Activated CD8-positive, alpha-beta T cell treated with anti-CD3 and anti-CD28 coated beads for 36 hours (primary cell): ENCODE measurements around the gene RNPEP. TPM values are rescaled to one million over a fixed set of nuclear protein-coding genes. Genes with fewer than 3 reads are reported as not detected.
"Not testable (repeated sequence)": the region's sequence is repeated elsewhere in the genome, so short reads cannot be mapped to it uniquely, and the experiment has no call there.

Source experiments
- ATAC-seq: fragments of 200-7000 bp; cut with Tn5 transposase; one replicate; pipeline ENCODE4 v1.10.0; 2021; ENCODE audit warnings: mild to moderate bottlenecking, moderate library complexity
- CTCF ChIA-PET: fragments of 350-600 bp; sonication (Branson Sonifier 250); formaldehyde crosslinking; loops from one replicate; lab custom pipeline; 2021; ENCODE audit warnings: antibody characterized with exemption; lab: Charles Lee
- POLR2A ChIA-PET: fragments of 350-600 bp; sonication (Branson Sonifier 250); formaldehyde crosslinking; loops from one replicate; lab custom pipeline; 2021; ENCODE audit warnings: antibody characterized with exemption; lab: Charles Lee
- DNase-seq: peaks from one replicate; pipeline ENCODE4 v3.0.0-alpha.2; 2020
- H3K27ac Mint-ChIP-seq: one replicate; pipeline ENCODE4 v1.8.0; 2021; ENCODE audit warnings: mild to moderate bottlenecking, mixed read lengths
- H3K27me3 Mint-ChIP-seq: one replicate; pipeline ENCODE4 v1.8.0; 2021; ENCODE audit warnings: mixed read lengths
- H3K36me3 Mint-ChIP-seq: one replicate; pipeline ENCODE4 v1.8.0; 2021; ENCODE audit warnings: low read depth, mixed read lengths
- H3K4me1 Mint-ChIP-seq: one replicate; pipeline ENCODE4 v1.8.0; 2021; ENCODE audit warnings: low read depth, mixed read lengths
- H3K4me3 Mint-ChIP-seq: one replicate; pipeline ENCODE4 v1.8.0; 2021; ENCODE audit warnings: mild to moderate bottlenecking, moderate library complexity, mixed read lengths
- H3K9me3 Mint-ChIP-seq: one replicate; pipeline ENCODE4 v1.8.0; 2021; ENCODE audit warnings: mixed read lengths
- CTCF ChIP-seq: fragments of 200-600 bp; IDR thresholded peaks from one replicate; pipeline ENCODE4 v1.8.0; 2022; ENCODE audit warnings: antibody characterized with exemption, mild to moderate bottlenecking
- intact Hi-C: fragments of 100-400 bp; cut with micrococcal nuclease; formaldehyde crosslinking; loops from one replicate; pipeline ENCODE4 v1.10.0; 2022
- microRNA-seq: library from miRNA; unstranded; fragments of <30 nt; microRNA quantifications from one replicate; pipeline ENCODE4 v1.2.0, GENCODE V29; 2022; ENCODE audit warnings: borderline microRNAs expressed, borderline replicate concordance
- total RNA-seq, 2 experiments: library from RNA; stranded (reverse); gene quantifications; one replicate each; pipeline ENCODE4 v1.2.3, GENCODE V29; 2021

The RNPEP gene
- total RNA-seq, 2 experiments from 2014 or later, result 37.8 to 39.5 TPM

DNA sequence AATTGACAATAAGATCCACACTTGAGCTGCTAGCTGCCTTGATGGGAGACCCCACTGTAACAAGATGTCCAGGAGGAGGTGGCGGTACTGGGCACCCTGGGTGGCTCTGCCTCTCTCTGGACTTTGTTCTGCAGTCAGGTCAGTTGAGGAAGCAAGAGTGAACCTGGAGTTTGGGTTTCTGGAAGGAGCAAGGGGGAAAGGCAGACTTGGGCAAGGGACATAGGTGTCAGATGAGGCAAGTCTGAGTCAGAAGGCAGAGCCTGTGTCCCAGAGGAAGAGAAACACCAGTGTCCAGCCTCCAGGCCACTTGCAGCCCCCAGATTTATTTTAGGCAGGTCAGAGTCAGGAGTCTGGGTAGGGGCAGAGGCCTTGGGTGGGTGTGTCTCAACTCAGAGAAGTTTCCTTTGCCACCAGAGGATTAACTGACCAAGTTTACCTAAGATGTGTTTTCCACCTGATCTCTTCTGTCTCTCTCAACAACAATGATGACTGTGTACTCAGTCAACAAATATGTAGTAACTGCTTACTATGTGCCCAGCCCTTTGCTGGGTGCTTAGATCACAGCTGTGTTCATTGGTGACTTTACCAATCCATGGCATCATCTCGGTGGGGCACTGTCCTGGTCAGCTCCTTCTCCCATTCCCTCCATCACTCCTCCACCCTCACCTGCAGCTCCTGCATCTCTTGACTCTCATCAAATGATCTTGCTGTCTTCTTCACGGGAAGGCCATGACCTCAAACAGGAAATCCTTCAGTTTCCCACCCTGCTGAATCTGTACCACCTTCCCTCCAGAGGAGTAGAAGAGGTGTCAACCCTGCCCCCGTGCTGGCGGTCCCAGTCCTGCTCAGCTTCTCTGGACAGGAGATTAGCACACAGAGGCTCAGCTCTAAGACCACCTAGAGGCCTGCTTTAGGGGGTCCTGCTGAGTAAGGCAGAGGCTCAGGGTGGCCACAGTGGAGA, 64.6 kb downstream of the RNPEP start:
- ChIA-PET POLR2A (no interaction called here), CTCF (interaction anchor here (1.3 kb wide), 1 partner anchor 47 kb away, joined by 3 read pairs; no protein-coding TSS in a partner anchor)
- ATAC-seq (no peak), DNase-seq (no peak)
- Mint-ChIP-seq H3K4me3 (no peak overlapping the region), H3K36me3 (no peaks in the 10 kb centered on the region), H3K4me1 (no peaks in the 10 kb centered on the region), H3K9me3 (no peaks in the 10 kb centered on the region), H3K27ac (no peak overlapping the region), H3K27me3 (peaks cover 3% of the 10 kb centered on the region)
- no peak for TF ChIP-seq CTCF
- intact Hi-C loops, result no loop called here

- POLR2A ChIA-PET, result no interaction called here
- no peak for ATAC-seq
- no peaks in the 10 kb centered on the region for H3K4me1 Mint-ChIP-seq
- H3K36me3 Mint-ChIP-seq, result no peaks in the 10 kb centered on the region
- CTCF ChIA-PET, result interaction anchor here (1.3 kb wide), 1 partner anchor 48 kb away, joined by 3 read pairs; no protein-coding TSS in a partner anchor
- no peak for DNase-seq
- H3K27ac Mint-ChIP-seq, result no peak overlapping the region
- no peak for TF ChIP-seq CTCF
- peaks cover 3% of the 10 kb centered on the region for H3K27me3 Mint-ChIP-seq
- H3K9me3 Mint-ChIP-seq, result no peaks in the 10 kb centered on the region
- H3K4me3 Mint-ChIP-seq, result no peak overlapping the region
- intact Hi-C loops, result no loop called here
Observed at GRCh38 chr1:202047977-202048376, 65.5 kb downstream of the RNPEP start.

GRCh38 chr1:202049129-202049528, 66.7 kb downstream of the RNPEP start:
- no peak overlapping the region for H3K4me3 Mint-ChIP-seq
- H3K27ac Mint-ChIP-seq, result no peak overlapping the region
- H3K27me3 Mint-ChIP-seq, result peaks cover 2% of the 10 kb centered on the region
- no peak for ATAC-seq
- H3K9me3 Mint-ChIP-seq, result no peaks in the 10 kb centered on the region
- ChIA-PET CTCF (interaction anchor here (1.4 kb wide), 1 partner anchor 86 kb away, joined by 3 read pairs; no protein-coding TSS in a partner anchor), POLR2A (no interaction called here)
- no peak for TF ChIP-seq CTCF
- no peaks in the 10 kb centered on the region for H3K36me3 Mint-ChIP-seq
- intact Hi-C loops, result no loop called here
- no peak for DNase-seq
- no peaks in the 10 kb centered on the region for H3K4me1 Mint-ChIP-seq

GRCh38 chr1:202054094-202054493, 71.6 kb downstream of the RNPEP start:
- ChIA-PET CTCF (no interaction called here), POLR2A (interaction anchor here (0.6 kb wide), 1 partner anchor 198 kb away, joined by 3 read pairs; no protein-coding TSS in a partner anchor)
- H3K27me3 Mint-ChIP-seq, result no peaks in the 10 kb centered on the region
- H3K36me3 Mint-ChIP-seq, result no peaks in the 10 kb centered on the region
- ATAC-seq (no peak), DNase-seq (no peak)
- no peaks in the 10 kb centered on the region for H3K9me3 Mint-ChIP-seq
- no peak for TF ChIP-seq CTCF
- no peak overlapping the region for H3K27ac Mint-ChIP-seq
- H3K4me1 Mint-ChIP-seq, result no peaks in the 10 kb centered on the region
- intact Hi-C loops, result no loop called here
- H3K4me3 Mint-ChIP-seq, result no peak overlapping the region

DNA sequence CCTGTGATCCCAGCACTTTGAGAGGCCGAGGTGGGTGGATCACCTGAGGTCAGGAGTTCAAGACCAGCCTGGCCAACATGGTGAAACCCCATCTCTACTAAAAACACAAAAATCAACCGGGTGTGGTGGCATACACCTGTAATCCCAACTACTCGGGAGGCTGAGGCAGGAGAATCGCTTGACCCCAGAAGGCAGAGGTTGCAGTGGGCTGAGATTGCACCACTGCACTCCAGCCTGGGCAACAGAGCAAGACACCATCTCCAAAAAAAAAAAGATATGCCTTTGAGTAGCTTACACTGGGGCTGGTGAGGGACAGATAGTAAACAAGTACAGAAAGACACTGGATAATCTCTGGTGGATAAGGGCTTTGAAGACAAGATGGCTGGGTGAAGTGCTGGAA, 72.2 kb downstream of the RNPEP start:
- H3K27me3 Mint-ChIP-seq, H3K9me3 Mint-ChIP-seq: not testable (repeated sequence)

More for the DNA sequence above, 72.2 kb downstream of the RNPEP start:
- H3K4me1 Mint-ChIP-seq, H3K27ac Mint-ChIP-seq, ATAC-seq, DNase-seq, CTCF ChIA-PET, intact Hi-C loops, POLR2A ChIA-PET, H3K36me3 Mint-ChIP-seq, H3K4me3 Mint-ChIP-seq: not testable (repeated sequence)

Small RNA genes lying within 50 kb of the gene (microRNA-seq; reads per million reads assigned to microRNA genes)
- not detected for gene MIR6740

Other genes with a start within 250 kb of the RNPEP start
- 10 to 100 TPM; 64.6 to 67.5 TPM for gene IPO9, start 153.5 kb upstream of the RNPEP start, total RNA-seq
- under 1 TPM in 1 of 2 experiments, not detected in 1; 0.47 TPM for gene SHISA4, start 93.8 kb upstream of the RNPEP start, total RNA-seq
- gene LMOD1, start 36.1 kb upstream of the RNPEP start, total RNA-seq, result not detected
- gene TIMM17A, start 27.1 kb upstream of the RNPEP start, total RNA-seq, result 10 to 100 TPM; 75.8 to 76.8 TPM
- under 1 TPM; 0.25 to 0.27 TPM for gene ELF3, start 27.9 kb downstream of the RNPEP start, total RNA-seq
- gene GPR37L1, start 140.3 kb downstream of the RNPEP start, total RNA-seq, result not detected
- gene ARL8A, start 162.1 kb downstream of the RNPEP start, total RNA-seq, result 10 to 100 TPM; 25.8 to 33.7 TPM
- gene PTPN7, start 178.0 kb downstream of the RNPEP start, total RNA-seq, result 100 to 1,000 TPM; 195 to 200 TPM
- under 1 TPM; 0.34 TPM for gene LGR6, start 211.2 kb downstream of the RNPEP start, total RNA-seq